Epidermal melanocyte (primary cell): ENCODE data around the gene PIGS.
A peak's percentile ranks its signal among the peaks of the same experiment; 100 is the strongest.
"Not testable (repeated sequence)": the region's sequence is repeated elsewhere in the genome, so short reads cannot be mapped to it uniquely, and the experiment has no call there.

Source experiments
- DNase-seq: peaks from one replicate; pipeline ENCODE4 v3.0.0; 2011; ENCODE audit warnings: low spot score; ENCODE audit not compliant: insufficient read length

Gene PIGS

DNA sequence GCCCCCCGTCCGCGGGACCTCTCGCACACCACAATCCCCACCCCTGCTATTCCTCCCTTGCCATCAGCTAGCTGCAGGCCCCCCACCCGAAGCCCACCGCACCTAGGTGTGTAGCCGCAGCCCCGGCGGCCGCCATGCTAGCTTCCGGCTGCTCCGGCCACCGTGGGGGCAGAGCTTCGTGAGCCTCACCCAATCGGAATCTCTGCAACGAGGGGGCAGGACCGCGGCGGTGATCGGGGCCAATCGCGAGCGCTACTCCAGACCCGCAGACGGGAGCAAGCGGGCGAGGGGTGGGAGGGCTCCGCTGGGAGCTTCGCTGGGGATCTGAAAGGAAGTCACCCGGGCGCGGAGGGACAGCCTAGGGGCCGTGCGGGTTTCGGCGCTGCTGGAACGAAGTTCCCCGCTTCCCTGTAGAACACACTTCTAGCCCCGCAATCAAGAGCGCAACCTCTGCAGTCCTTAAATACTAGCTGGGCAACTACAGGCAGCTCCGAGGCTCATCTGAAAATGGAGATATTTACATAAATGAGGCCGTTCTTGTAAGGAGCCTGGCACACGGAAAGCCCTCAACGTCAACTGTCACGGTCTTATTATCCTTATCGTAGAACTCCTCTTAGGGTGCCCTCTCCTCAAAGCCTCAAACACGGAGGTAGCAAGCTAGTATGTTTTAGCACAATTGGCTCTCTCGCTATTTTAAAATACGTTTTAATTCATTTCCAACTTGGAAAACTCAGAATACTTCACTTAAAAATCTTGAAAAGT is at the start of gene PIGS:
PIGS (minus strand) TSS at position 164 of the 762 bp plus-strand sequence; CDS start at position 136, 28 bp downstream.
- DNase-seq, result peak; percentile 95

DNA sequence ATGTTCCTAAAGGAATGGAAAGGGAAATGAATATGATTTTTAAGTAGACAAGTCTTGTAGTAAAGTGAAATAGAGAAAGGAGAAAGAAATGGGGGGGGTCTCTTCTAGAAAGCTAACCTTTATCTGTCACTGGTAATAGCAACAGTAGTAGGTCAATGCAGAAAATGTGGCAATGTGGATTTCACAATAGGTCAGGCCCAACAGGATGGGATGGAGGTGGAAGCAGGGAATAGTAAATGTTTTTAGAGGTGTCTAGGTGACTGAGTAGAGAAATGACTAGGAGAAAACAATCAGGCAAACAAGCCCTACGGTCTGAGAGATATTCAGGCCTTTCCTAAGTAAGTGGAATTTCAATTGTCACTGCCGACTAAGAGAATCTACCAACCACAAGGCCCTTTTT is 48.7 kb upstream of the PIGS start:
- DNase-seq, result no peak

DNA sequence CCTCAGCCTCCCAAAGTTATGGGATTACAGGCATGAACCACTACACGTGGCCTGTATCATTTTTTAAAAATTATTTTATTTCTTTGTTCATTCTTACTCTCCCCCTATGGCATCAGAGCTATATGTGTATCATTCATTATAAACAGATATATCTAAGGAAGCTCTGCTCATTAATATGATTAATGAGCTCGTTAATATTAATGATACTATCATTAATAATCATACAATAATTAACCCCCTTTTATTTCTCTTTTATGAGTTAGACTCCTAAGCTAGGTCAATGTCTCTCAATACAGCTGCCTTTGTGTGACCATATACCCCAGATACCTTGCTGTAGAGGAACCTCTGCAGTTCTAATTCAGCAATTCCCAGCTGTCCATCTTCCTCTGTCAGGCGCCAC is 47.1 kb upstream of the PIGS start:
- no peak for DNase-seq

DNA sequence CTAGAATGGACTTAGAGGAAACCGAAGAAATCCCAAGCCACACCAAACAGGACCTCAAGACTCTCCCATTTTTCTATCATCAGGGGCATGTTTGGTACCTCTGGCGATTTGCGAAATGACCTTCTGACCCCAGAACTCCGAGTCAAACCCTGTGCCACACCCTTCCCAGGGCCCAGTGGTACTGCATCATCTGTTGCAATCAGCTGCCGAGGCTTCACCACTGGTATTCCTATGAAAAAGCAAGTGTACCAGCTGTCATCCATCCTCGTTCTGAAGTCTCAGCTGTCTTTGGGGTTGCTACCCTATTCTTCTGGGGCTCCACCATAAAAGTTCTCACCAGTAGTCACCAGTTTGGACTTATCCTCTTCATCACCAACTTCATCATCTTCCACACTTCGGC is 45.0 kb upstream of the PIGS start:
- no peak for DNase-seq

DNA sequence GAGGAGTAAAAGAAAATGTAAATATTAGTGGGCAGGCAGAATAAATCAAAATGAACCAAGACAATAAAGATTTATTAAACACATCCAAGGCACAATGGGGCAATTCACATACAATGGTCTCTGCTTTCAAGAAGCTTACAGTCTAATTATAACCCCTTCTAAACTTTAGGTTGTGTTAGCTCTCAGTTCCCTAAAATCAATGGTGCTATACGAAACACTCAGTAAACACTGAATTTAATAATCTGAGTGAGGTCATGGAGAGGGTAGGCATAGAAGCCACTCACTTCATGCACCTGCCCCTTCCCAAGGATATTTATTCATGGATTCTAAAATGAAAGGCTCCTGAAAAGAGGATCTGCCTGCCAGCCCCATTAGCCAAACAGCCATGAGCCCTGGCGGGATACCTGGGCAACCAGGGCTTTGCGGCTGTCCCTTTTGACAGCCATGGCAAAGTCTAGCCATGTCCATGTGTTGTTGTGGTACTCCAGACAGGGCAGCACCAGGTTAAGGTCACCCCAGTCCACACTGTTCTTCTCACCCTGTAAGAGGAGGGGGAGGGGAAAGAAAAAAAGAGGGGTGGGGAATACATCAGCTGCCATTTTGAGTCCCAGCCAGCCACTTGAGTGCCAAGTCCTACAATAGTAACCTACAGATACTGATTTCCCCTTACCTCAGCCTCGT is 44.1 kb upstream of the PIGS start:
- DNase-seq, result no peak

DNA sequence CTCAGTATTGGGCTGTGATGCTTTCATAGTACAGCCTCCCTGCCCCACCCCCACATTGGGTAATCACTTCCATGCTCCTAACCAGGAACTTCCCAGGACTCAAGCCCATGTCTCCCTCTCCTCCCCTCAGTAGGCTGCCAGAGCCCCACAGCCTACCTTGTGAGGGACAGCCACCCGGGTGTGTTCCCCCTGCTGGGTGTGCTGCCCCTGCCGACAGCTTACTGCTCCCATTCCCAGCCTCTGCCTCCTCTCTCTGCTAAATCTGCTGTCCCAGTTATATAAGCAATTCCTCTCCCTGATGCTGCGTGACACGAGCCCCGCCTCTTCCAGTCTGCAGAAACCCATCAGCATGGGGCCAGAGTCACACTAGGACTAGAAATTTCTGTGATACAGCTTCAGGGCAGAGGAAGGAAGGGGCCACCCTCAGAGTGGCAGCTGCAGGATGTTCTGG is 42.6 kb upstream of the PIGS start, which contains the start of gene RSKR:
RSKR (minus strand) TSS at position 255 of the 451 bp plus-strand sequence; CDS start at position 231, 24 bp downstream.
- no peak for DNase-seq

DNA sequence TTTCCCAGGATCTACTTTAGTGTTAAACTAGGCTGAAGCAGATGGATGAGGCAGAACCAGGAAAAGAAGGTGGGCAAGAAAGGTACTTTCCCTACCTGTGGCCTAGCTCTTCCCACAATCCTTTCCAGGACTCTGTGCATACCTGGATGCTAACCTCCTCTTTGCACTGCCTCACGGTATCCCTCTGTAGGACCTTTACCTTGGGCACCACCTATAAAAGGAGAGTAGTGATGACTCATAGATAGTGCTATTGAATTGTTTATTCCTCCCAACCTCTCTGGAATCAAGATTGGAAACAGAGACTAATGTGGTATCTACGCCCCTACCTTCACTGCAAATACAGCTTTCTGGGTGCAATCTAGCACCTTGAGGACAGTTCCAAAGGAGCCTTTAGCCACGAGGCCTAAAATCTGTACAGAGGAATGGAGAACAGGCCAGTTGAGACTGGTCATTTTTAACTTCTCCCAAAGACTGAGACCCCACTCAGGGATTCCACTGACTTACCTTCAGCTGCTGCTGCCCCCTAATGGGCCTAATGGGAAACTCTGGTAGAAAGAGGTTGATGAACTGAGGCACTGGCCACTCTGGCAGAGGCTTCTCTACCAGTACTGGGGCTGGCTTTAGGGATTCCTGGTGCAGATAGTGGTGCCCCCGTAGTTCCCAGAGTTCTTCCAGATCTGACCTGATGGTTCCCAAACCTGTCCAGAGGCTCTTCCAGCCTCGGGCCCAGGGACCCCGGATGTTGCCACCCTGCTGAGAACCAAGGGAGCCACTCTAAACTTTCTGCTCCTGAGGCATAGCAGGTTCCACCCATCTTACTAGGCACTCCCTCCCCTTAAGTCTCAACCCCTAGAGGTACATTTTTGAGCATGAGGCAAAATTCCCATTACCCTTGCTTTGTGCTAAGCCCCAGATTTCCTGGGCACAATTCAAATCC is 41.9 kb upstream of the PIGS start:
- peak; percentile 31 for DNase-seq

DNA sequence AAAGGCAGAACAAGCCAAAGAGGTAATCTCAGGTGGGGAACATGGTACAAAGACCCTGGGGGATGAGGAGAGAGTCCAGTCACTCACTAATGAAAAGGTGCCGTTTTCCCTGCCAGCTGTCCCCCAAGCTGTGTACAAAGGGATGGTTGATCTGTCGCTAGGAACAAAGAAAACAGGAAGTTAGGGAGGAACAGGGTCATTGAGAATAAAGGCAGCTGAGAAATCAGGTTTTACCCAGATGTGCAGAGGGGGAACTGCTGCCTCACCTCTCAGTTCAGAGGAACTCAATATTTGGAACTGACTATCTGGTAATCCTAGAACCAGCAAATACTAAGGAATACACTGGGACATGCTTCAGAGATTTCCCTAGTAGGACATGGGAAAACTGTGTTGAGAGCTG is 41.2 kb upstream of the PIGS start:
- DNase-seq, result no peak

DNA sequence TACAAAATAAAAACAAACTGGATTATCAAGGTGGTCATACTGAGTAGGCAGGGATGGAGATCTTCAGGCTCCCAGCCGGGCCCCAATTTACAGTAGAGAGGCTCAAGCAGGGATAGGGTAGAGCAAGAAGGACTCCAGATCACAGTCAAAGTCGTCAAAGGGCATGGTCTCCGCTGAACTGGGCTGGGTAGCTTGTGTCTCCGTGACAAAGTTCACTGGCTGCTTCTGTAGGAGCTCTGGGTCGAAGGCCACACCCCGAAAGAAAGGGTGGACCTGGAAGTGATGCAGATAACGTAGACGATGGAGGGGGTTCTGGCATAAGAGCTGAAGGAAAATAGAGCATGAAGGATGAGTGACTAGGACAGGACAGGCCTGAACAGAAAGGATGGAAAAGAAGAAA is 39.1 kb upstream of the PIGS start:
- no peak for DNase-seq

DNA sequence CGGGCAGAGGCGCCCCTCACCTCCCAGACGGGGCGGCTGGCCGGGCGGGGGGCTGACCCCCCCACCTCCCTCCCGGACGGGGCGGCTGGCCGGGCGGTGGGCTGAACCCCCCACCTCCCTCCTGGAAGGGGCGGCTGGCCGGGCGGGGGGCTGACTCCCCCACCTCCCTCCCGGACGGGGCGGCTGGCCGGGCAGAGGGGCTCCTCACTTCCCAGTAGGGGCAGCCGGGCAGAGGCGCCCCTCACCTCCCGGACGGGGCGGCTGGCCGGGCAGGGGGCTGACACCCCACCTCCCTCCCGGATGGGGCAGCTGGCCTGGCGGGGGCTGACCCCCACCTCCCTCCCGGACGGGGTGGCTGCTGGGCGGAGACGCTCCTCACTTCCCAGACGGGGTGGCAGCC is 32.7 kb upstream of the PIGS start:
- not testable (repeated sequence) for DNase-seq

DNA sequence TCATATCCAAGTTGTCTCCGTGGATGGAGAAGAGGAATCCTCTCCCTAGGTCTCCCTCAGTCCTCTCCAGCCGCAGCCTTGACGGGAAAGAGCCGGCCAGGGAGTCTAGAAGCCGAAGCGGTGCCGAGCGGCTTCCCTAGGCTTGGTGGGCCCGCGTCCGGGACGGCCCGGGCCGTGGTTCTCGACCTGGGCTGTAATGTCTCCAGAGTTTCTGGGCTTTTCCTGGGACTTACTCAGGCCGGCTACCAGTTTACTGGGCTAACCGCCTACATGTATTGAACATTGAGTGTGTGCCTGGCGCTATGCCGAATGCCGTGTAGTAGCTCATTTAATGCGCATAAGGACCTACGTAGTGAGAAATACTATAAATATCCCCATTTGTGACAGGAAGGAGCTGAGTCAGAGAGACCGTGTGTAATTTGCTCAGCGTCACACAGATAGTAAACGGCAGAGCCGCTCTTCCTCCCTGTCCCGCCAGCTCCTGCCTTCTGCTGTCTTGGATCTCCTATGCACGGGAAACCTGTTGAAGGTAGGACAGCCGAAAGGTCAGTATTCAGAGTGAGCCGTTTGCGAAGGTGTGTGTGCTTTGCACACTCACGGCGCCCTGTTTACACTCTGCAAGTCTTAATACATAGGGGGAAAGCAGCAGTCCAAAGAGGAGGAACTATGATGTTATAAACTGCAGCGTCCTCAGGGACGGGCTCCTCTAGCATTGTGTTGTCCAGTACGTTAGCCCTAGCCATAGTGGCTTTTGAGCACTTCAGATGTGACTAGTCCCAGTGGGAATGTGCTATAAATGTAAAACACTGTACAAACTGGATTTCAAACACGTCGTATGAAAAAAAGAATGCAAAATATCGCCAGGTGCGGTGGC is 28.2 kb upstream of the PIGS start:
- peak; percentile 60 for DNase-seq

DNA sequence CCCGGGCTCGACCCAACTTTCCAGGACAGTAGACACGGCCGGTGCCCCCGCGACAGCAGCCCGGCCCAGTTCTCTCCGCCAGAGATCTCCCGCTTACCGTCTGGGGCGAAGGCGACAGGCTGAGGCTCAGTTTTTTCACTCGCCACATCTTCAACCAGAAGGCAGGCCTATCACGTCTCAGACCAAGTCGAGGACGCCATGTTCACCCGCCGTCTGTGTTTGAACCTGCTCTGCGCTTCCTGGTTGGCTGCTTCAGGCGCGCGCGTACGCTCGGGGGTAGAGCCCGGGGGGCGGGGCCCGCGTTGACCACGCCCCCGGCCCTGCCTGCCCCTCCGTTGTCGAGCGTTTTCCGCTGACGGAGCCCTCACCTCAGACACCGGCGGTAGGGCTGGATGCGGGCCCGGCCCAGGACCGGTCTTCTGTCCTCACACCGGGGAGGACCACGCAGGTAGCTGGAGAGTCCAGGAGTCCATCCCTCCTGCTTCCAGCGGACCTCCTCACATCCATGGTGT is 27.5 kb upstream of the PIGS start, which contains the start of gene SPAG5:
SPAG5 (minus strand) TSS at position 227 of the 512 bp plus-strand sequence; CDS start at position 148, 79 bp downstream.
- DNase-seq, result peak; percentile 97

DNA sequence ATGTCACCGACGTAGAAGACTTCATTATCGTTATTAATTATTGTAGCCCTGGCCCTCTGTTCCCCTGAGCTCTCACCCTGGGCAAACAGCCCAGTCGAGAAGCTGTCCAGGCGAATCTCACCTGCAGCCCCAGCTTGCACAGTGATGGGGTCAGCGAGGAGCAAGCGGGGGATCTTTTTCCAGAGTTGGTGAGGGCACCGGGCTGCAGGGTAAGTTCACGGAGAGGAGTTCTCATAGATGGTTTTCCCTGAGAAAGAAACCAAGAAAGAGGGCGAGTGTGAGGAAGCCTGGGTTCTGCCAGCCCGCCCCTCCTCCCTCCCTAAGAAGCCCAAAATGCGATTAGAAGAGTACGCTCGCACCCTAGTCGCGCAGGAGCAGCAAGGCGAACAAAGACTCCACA is 27.1 kb upstream of the PIGS start:
- DNase-seq, result no peak

DNA sequence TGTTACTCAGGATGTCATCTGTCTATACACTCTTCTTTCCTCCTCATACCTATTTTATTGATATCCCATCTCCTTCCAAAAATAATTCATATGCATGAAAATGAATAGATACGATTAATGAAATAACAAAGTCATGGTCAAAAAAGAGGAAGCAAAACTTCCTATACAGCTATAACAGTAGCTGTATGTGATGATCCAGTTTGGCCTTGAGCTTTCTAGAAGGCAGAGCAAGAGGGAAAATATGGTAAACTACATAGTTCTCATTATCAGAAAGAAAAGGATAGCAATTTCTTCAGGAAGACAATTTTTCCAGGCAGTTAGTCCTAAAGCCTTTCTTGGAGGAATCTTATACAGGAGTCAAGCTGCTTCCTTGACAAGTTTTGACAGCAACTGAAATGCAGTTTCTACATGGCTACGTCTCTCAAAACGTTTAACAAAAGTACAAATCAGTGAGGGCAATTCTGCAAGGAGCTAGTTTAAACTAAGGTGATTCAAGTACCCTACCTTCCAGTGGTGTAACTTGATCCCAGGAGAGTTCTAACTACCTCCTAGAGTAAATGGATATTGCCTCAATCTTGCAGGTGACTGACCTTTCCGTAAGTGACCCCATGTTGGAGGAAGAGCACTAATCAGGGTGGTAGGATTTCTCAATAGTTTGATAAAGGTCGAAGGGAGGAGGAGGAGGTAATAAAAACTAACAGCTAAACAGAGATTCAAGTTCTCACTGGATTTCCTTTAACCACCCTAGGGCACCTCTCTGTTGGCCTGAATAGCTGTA is 26.5 kb upstream of the PIGS start:
- DNase-seq, result no peak

DNA sequence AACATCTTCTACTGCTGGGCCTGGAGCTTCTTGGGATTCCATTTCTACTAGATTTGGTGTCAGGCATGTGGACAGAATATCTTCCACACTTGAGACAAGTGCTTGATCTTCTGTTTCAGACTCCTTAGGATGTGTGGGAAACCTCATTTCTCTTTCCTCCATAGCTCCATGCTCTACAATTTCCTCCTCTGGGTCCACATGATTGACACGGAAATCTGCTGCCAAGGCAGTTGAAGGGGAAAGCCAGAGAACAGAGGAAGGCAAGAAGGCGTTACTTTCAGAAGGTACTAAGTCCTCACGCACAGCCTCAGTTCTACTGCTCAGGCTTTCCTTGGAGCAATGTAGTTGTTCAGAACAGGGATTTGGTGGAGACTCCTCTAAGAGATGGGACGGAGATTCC is 20.9 kb upstream of the PIGS start:
- no peak for DNase-seq

DNA sequence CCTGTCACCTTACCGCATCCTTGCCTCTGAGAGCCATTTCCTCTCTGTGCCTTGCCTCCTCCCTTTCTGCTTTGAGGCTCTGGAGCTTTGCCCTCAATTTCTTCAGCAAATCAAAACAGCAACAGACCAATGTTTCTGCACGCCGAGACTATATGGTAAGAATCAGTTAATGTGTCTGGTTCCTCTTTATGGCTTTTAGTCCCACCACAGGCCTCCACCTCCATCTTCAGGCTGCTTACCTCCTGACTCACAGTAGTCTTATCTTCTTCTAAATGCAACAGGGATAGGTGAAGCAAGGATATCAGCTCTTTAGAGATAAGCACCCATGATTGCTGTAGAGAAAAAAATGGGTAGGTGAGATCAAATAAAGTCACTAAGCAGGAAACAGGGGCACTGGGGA is 14.5 kb upstream of the PIGS start:
- no peak for DNase-seq

DNA sequence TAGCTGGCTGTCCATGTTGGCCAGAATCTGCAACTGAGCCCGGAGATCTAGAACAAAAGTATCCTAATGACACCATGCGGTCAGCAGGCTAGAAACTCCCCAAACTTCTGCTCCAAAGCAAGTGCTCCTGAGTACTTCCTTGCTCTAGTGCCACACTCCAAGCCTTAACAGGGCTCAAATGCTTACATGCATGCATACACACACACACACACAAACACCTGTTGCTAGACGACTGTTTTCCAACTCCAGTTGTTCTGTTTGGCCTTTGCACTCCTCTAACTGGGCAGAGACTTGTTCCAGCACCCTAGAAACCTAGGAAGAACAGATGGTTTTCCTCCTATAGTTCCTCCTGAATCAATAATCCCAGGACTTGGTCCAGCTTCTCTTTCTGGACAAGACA is 13.1 kb upstream of the PIGS start:
- DNase-seq, result no peak

DNA sequence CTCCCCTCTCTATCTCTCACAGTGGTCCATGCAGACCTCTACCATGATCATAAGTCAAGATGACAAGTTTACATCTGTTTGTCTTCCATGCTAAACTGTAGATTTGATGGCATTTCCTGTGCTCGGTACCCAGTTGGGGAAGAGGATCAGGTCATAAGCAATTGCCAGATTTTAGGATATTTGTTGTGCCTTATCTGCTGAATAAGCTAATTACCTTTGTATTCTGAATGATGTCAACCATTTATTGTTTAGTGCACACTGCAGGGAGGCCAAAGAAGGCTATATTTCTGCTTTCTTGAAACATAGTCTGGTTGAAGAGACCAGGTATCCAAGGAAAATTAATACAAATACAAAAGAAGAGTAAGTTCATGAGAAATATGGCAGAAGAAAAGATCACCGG is 11.2 kb upstream of the PIGS start:
- no peak for DNase-seq

DNA sequence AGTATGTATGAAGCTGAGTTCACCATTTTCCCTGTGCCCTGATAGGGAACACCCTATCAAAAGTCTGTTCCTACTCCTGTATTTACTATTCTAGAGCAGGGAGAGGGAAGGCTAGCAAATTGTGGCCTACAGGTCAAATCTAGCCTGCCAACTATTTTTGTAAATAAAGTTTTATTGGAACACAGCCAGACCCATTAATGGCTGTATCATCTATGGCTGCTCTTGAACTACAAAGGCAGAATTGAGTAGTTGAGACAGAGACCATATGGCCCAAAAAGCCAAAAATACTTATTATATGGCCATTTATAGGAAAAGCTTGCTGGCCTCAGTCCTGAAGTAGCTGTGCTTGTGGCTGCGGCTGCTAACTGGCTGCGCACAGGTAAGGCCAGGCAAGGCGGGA is 9.6 kb upstream of the PIGS start:
- DNase-seq, result no peak

DNA sequence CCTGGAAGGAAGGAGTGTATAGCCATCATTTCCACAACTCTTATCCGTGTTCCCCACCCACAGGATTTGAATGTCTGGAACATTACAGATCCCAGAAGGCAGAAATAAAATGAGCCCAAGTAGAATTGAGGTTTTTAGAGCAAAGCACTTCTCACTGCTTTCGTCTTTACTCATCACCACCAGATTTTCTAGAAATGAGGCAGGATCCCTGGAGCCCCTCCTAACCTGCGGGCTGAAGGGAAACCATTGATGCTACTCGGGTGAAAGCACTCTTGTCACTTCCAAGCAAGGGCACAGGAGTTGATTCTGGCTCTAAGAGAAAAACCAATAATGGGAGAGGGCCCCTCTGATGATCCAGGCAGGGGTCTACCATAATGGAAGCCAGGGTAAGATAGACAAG is 8.2 kb upstream of the PIGS start:
- DNase-seq, result no peak
